OCI-LY1 (cell line): ENCODE results near the gene FRRS1.
A peak's percentile ranks its signal among the peaks of the same experiment; 100 is the strongest.
"Not testable (repeated sequence)": the region's sequence is repeated elsewhere in the genome, so short reads cannot be mapped to it uniquely, and the experiment has no call there.

Experiments used
- H2AFZ ChIP-seq: fragments of 200-600 bp; sonication (generic), shearing (Covaris generic); 2 replicates; pipeline ENCODE4 v1.6.0; 2014; ENCODE audit warnings: antibody characterized with exemption, mild to moderate bottlenecking, low read length
- H3F3A ChIP-seq: fragments of 200-600 bp; sonication (generic), shearing (Covaris generic); 2 replicates; pipeline ENCODE4 v1.6.0; 2014; ENCODE audit warnings: mild to moderate bottlenecking, antibody characterized with exemption, low read length, moderate library complexity; ENCODE audit not compliant: insufficient read depth
- H3K27ac ChIP-seq: fragments of 200-600 bp; sonication (generic); 2 replicates; pipeline ENCODE4 v1.5.1; 2014; ENCODE audit warnings: low read length, mixed run types, mild to moderate bottlenecking, low read depth; ENCODE audit not compliant: poor library complexity, severe bottlenecking
- H3K27me3 ChIP-seq: fragments of 200-600 bp; sonication (generic); 2 replicates; pipeline ENCODE4 v1.6.0; 2014; ENCODE audit warnings: antibody characterized with exemption, mild to moderate bottlenecking, low read length, moderate library complexity; ENCODE audit not compliant: insufficient read depth
- H3K36me3 ChIP-seq: fragments of 200-600 bp; sonication (generic); 2 replicates; pipeline ENCODE4 v1.6.1; 2014; ENCODE audit warnings: mild to moderate bottlenecking, antibody characterized with exemption, low read length, moderate library complexity, mixed read lengths; ENCODE audit not compliant: insufficient read depth
- H3K4me1 ChIP-seq: fragments of 200-600 bp; sonication (generic); 2 replicates; pipeline ENCODE4 v1.5.1; 2014; ENCODE audit warnings: mild to moderate bottlenecking, low read length, moderate library complexity; ENCODE audit not compliant: insufficient read depth, severe bottlenecking
- H3K4me2 ChIP-seq: fragments of 200-600 bp; sonication (generic), shearing (Covaris generic); 2 replicates; pipeline ENCODE4 v1.6.1; 2014; ENCODE audit warnings: low read length
- H3K4me3 ChIP-seq: fragments of 200-600 bp; sonication (generic); 2 replicates; pipeline ENCODE4 v1.5.1; 2014; ENCODE audit warnings: low read length, low read depth, mild to moderate bottlenecking, mixed read lengths; ENCODE audit not compliant: poor library complexity, severe bottlenecking
- H3K79me2 ChIP-seq: fragments of 200-600 bp; shearing (Covaris generic); 2 replicates; pipeline ENCODE4 v1.6.1; 2016; ENCODE audit warnings: mixed run types, low read length, mixed read lengths; ENCODE audit not compliant: insufficient read depth
- H3K9ac ChIP-seq: fragments of 200-600 bp; sonication (generic), shearing (Covaris generic); 2 replicates; pipeline ENCODE4 v1.6.1; 2014; ENCODE audit warnings: mild to moderate bottlenecking, low read length, mixed read lengths
- H3K9me2 ChIP-seq: fragments of 200-600 bp; sonication (generic), shearing (Covaris generic); 2 replicates; pipeline ENCODE4 v1.6.1; 2014; ENCODE audit warnings: low read depth, mild to moderate bottlenecking, low read length, mixed read lengths
- H3K9me3 ChIP-seq: fragments of 200-600 bp; shearing (Covaris generic); 2 replicates; pipeline ENCODE4 v1.6.1; 2014; ENCODE audit warnings: low read length, mixed read lengths
- H4K20me1 ChIP-seq: fragments of 200-600 bp; sonication (generic), shearing (Covaris generic); 2 replicates; pipeline ENCODE4 v1.6.0; 2016; ENCODE audit warnings: mild to moderate bottlenecking, low read length; ENCODE audit not compliant: insufficient read depth
- CTCF ChIP-seq: fragments of 200-600 bp; sonication (generic), shearing (Covaris generic); IDR thresholded peaks from 2 replicates; pipeline ENCODE4 v1.5.1; 2017; ENCODE audit warnings: mild to moderate bottlenecking, antibody characterized with exemption, low read length, moderate library complexity, mixed read lengths
- EZH2 ChIP-seq: fragments of 200-600 bp; sonication (generic), shearing (Covaris generic); IDR thresholded peaks from 2 replicates; pipeline ENCODE4 v1.8.0; 2017; ENCODE audit warnings: borderline replicate concordance, mixed run types, mild to moderate bottlenecking, antibody characterized with exemption, low read length, moderate library complexity, mixed read lengths

The FRRS1 gene

GRCh38 chr1:99801584-99801983 lies 35.1 kb upstream of the FRRS1 start:
- no peak overlapping the region for H3K4me3 ChIP-seq
- no peaks in the 10 kb centered on the region for H3K9me3 ChIP-seq
- H3K9ac ChIP-seq, result no peak overlapping the region
- H3F3A ChIP-seq, result no peaks in the 10 kb centered on the region
- no peaks in the 10 kb centered on the region for H3K4me1 ChIP-seq
- H3K27ac ChIP-seq, result no peak overlapping the region
- H3K36me3 ChIP-seq, result no peaks in the 10 kb centered on the region
- no peak overlapping the region for H2AFZ ChIP-seq
- no peak for TF ChIP-seq EZH2
- TF ChIP-seq CTCF, result no peak
- H3K79me2 ChIP-seq, result no peaks in the 10 kb centered on the region
- no peaks in the 10 kb centered on the region for H4K20me1 ChIP-seq
- no peak overlapping the region for H3K4me2 ChIP-seq
- H3K27me3 ChIP-seq, result no peaks in the 10 kb centered on the region
- H3K9me2 ChIP-seq, result no peaks in the 10 kb centered on the region

- not testable (repeated sequence) for H3K9ac ChIP-seq
- Histone ChIP-seq H3K4me1 (peaks cover 14% of the 10 kb centered on the region), H3K4me2 (peak overlapping the region; percentile 42; the same call in 1 of the 2 replicates)
Measured at GRCh38 chr1:99793861-99794260, 27.4 kb upstream of the FRRS1 start.

GRCh38 chr1:99789715-99790114 lies 23.3 kb upstream of the FRRS1 start:
- Histone ChIP-seq H3K4me3 (no peak overlapping the region), H3K9me3 (no peaks in the 10 kb centered on the region), H2AFZ (no peak overlapping the region), H3F3A (no peaks in the 10 kb centered on the region), H3K4me2 (no peak overlapping the region), H3K9ac (no peak overlapping the region), H3K27ac (no peak overlapping the region), H3K79me2 (no peaks in the 10 kb centered on the region), H3K9me2 (no peaks in the 10 kb centered on the region), H3K4me1 (peaks cover 39% of the 10 kb centered on the region), H3K27me3 (no peaks in the 10 kb centered on the region), H3K36me3 (no peaks in the 10 kb centered on the region), H4K20me1 (no peaks in the 10 kb centered on the region)
- TF ChIP-seq EZH2, result no peak

More at GRCh38 chr1:99793861-99794260, 27.4 kb upstream of the FRRS1 start:
- H3K79me2 ChIP-seq, H4K20me1 ChIP-seq, H3K9me3 ChIP-seq, H3K36me3 ChIP-seq, H3F3A ChIP-seq, H3K9me2 ChIP-seq, H3K27me3 ChIP-seq, H3K4me3 ChIP-seq: not testable (repeated sequence)
- H3K27ac ChIP-seq, result peak overlapping the region; percentile 43
- H2AFZ ChIP-seq, result 0 out of 2 replicates have a peak overlapping the region, but pooled peaks have one; percentile 47

GRCh38 chr1:99788896-99789295 lies 22.5 kb upstream of the FRRS1 start:
- H3K4me2 ChIP-seq, result no peak overlapping the region
- no peaks in the 10 kb centered on the region for H3K79me2 ChIP-seq
- no peak overlapping the region for H3K9ac ChIP-seq
- H4K20me1 ChIP-seq, result no peaks in the 10 kb centered on the region
- no peaks in the 10 kb centered on the region for H3F3A ChIP-seq
- H3K4me1 ChIP-seq, result peaks cover 41% of the 10 kb centered on the region
- no peak overlapping the region for H3K27ac ChIP-seq
- H3K27me3 ChIP-seq, result no peaks in the 10 kb centered on the region
- H3K9me2 ChIP-seq, result no peaks in the 10 kb centered on the region
- no peak overlapping the region for H2AFZ ChIP-seq
- no peaks in the 10 kb centered on the region for H3K36me3 ChIP-seq
- no peak for TF ChIP-seq EZH2
- no peak for TF ChIP-seq CTCF
- H3K9me3 ChIP-seq, result no peaks in the 10 kb centered on the region
- H3K4me3 ChIP-seq, result no peak overlapping the region
